HepG2 (cell line): Measurements from ENCODE around the gene JPT1. TPM values are rescaled to one million over a fixed set of nuclear protein-coding genes. Genes with fewer than 3 reads are reported as not detected.

ENCODE experiments used
- ATRX ChIP-seq: sonication (generic); formaldehyde crosslinking; IDR thresholded peaks from 2 replicates; pipeline ENCODE4 v1.4.0; 2020; ENCODE audit warnings: missing genetic modification reagents, borderline replicate concordance
- EP300 ChIP-seq, 3 experiments: sonication (generic) in 1 of 3; formaldehyde crosslinking in 1 of 3; IDR thresholded peaks; 2 replicates each; pipeline versions ENCODE4 v1.5.1 to v1.6.1; 2011 to 2020; ENCODE audit warnings: low read depth in 2 of 3, low read length in 2 of 3, borderline replicate concordance in 1 of 3, improper control_type of control experiment in 1 of 3, mild to moderate bottlenecking in 1 of 3, missing genetic modification reagents in 1 of 3, moderate library complexity in 1 of 3
- ETS1 ChIP-seq: sonication (generic); formaldehyde crosslinking; IDR thresholded peaks from 2 replicates; pipeline ENCODE4 v1.4.0; 2020; ENCODE audit warnings: missing genetic modification reagents
- HIC2 ChIP-seq: sonication (generic); formaldehyde crosslinking; IDR thresholded peaks from 2 replicates; pipeline ENCODE4 v1.9.0; 2022; ENCODE audit warnings: low read depth, missing genetic modification reagents
- NR2F2 ChIP-seq: IDR thresholded peaks from 2 replicates; pipeline ENCODE4 v1.6.1; 2012; ENCODE audit warnings: low read depth, inconsistent platforms, borderline replicate concordance
- ONECUT2 ChIP-seq: sonication (generic); formaldehyde crosslinking; IDR thresholded peaks from 2 replicates; pipeline ENCODE4 v1.4.0; 2020; ENCODE audit warnings: missing genetic modification reagents
- PHF21A ChIP-seq: sonication (generic); formaldehyde crosslinking; IDR thresholded peaks from 2 replicates; pipeline ENCODE4 v1.5.0; 2020; ENCODE audit warnings: mild to moderate bottlenecking, missing genetic modification reagents
- RBM22 ChIP-seq: fragments of 200-400 bp; formaldehyde crosslinking; optimal IDR thresholded peaks from 2 replicates; pipeline ENCODE3; 2017; ENCODE audit warnings: mild to moderate bottlenecking, low read length, moderate library complexity
- SAP130 ChIP-seq: IDR thresholded peaks from 2 replicates; pipeline ENCODE4 v1.6.1; 2016; ENCODE audit warnings: low read depth
- SKIL ChIP-seq: sonication (generic); formaldehyde crosslinking; IDR thresholded peaks from 2 replicates; pipeline ENCODE4 v1.8.0; 2022; ENCODE audit warnings: missing genetic modification reagents, mild to moderate bottlenecking, moderate library complexity, borderline replicate concordance
- SMYD3 ChIP-seq: sonication (generic); formaldehyde crosslinking; IDR thresholded peaks from 2 replicates; pipeline ENCODE4 v1.8.1; 2023; ENCODE audit warnings: mild to moderate bottlenecking, missing genetic modification reagents
- STAT5B ChIP-seq: sonication (generic); formaldehyde crosslinking; IDR thresholded peaks from 2 replicates; pipeline ENCODE4 v1.4.0; 2020; ENCODE audit warnings: missing genetic modification reagents
- ZMYM2 ChIP-seq: sonication (generic); formaldehyde crosslinking; IDR thresholded peaks from 2 replicates; pipeline ENCODE4 v1.8.0; 2022; ENCODE audit warnings: mild to moderate bottlenecking, missing genetic modification reagents
- ZNF281 ChIP-seq: sonication (generic); formaldehyde crosslinking; IDR thresholded peaks from 2 replicates; pipeline ENCODE4 v1.4.0; 2020; ENCODE audit warnings: missing genetic modification reagents, borderline replicate concordance
- ZNF431 ChIP-seq: sonication (generic); formaldehyde crosslinking; IDR thresholded peaks from 2 replicates; pipeline ENCODE4 v1.9.0; 2022; ENCODE audit warnings: missing genetic modification reagents, low read depth, mild to moderate bottlenecking, borderline replicate concordance
- ZNF772 ChIP-seq: sonication (generic); formaldehyde crosslinking; IDR thresholded peaks from 2 replicates; pipeline ENCODE4 v1.5.0; 2020; ENCODE audit warnings: mild to moderate bottlenecking, missing genetic modification reagents
- ZNF850 ChIP-seq: sonication (generic); formaldehyde crosslinking; conservative IDR thresholded peaks from 2 replicates; pipeline ENCODE4 v1.9.0; 2021; ENCODE audit warnings: mild to moderate bottlenecking, missing genetic modification reagents
- polyA plus RNA-seq, 8 experiments: library from polyadenylated mRNA; depleted of rRNA in 3 of 8; stranded (reverse) in 7 of 8; unstranded in 1 of 8; fragments of >200 nt; fragmentation: Illumina TruSeq in 4 of 8; extraction: Trizol in 4 of 8; gene quantifications; 2 replicates each; pipeline versions ENCODE4 v1.2.1 to v1.2.3, GENCODE V29; 2011 to 2016; ENCODE audit warnings: low read depth in 4 of 8, missing spikeins in 1 of 8, mixed read lengths in 1 of 8; ENCODE audit not compliant: insufficient read depth in 1 of 8
- total RNA-seq, 5 experiments: library from RNA; depleted of rRNA; stranded (reverse); fragments of >200 nt; fragmentation: Illumina TruSeq; extraction: Trizol; gene quantifications; 2 replicates each; pipeline ENCODE4 v1.2.3, GENCODE V29; 2016; ENCODE audit warnings: low read depth in 1 of 5
- TF ChIP-seq, protein P1 (sequence below): IDR thresholded peaks from 2 replicates; pipeline ENCODE4 v1.6.1; 2016
- TF ChIP-seq, protein P2 (sequence below): IDR thresholded peaks from 2 replicates; pipeline ENCODE4 v1.6.1; 2012; ENCODE audit warnings: inconsistent platforms
- TF ChIP-seq, protein P3 (sequence below): IDR thresholded peaks from 2 replicates; pipeline ENCODE4 v1.6.1; 2016; ENCODE audit warnings: mild to moderate bottlenecking, missing biosample characterization, missing genetic modification reagents

Gene JPT1
- total and polyA plus RNA-seq, 2 of the 13 experiments (the other 11 are each of a cell fraction or from before 2014, with no cell fraction given), result 43.3 to 256 TPM

GRCh38 chr17:75133001-75133400 is 21.3 kb downstream of the JPT1 start (continued):
- TF ChIP-seq ETS1 (CRISPR knock-in tag) (no peak), ATRX (CRISPR knock-in tag) (no peak), HIC2 (CRISPR knock-in tag) (0 out of 2 replicates have a peak, but pooled peaks have one; percentile 26), PHF21A (CRISPR knock-in tag) (peak; percentile 56), ZNF850 (CRISPR knock-in tag) (no peak), SMYD3 (CRISPR knock-in tag) (no peak), ZNF431 (CRISPR knock-in tag) (0 out of 2 replicates have a peak, but pooled peaks have one; percentile 70), ZMYM2 (CRISPR knock-in tag) (0 out of 2 replicates have a peak, but pooled peaks have one; percentile 29), STAT5B (CRISPR knock-in tag) (peak; percentile 32; the same call in 1 of the 2 replicates), RBM22 (no peak), ZNF772 (CRISPR knock-in tag) (0 out of 2 replicates have a peak, but pooled peaks have one; percentile 30), ONECUT2 (CRISPR knock-in tag) (peak; percentile 67; the same call in 1 of the 2 replicates), EP300 (IDR thresholded peaks at IDR 0.05; ENCODE audit: low read depth in 2 of 2, low read length in 2 of 2) (0 out of 4 replicates have a peak, but pooled peaks of 1 of the 2 experiments have one; percentile 2), EP300 (CRISPR knock-in tag; IDR thresholded peaks at IDR 0.05; ENCODE audit: borderline replicate concordance) (no peak), SKIL (no peak), NR2F2 (no peak), ZNF281 (0 out of 2 replicates have a peak, but pooled peaks have one; percentile 48), SAP130 (CRISPR knock-in tag) (peak; percentile 56)
- TF ChIP-seq, protein P1, sequence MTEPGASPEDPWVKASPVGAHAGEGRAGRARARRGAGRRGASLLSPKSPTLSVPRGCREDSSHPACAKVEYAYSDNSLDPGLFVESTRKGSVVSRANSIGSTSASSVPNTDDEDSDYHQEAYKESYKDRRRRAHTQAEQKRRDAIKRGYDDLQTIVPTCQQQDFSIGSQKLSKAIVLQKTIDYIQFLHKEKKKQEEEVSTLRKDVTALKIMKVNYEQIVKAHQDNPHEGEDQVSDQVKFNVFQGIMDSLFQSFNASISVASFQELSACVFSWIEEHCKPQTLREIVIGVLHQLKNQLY (CRISPR knock-in tag), result no peak
- TF ChIP-seq, protein P2, sequence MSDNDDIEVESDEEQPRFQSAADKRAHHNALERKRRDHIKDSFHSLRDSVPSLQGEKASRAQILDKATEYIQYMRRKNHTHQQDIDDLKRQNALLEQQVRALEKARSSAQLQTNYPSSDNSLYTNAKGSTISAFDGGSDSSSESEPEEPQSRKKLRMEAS, result peak; percentile 32; the same call in 1 of the 2 replicates
- TF ChIP-seq, protein P3, sequence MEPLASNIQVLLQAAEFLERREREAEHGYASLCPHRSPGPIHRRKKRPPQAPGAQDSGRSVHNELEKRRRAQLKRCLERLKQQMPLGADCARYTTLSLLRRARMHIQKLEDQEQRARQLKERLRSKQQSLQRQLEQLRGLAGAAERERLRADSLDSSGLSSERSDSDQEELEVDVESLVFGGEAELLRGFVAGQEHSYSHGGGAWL (CRISPR knock-in tag), result peak; percentile 1; the same call in 1 of the 2 replicates
